ENCODE measurements around the gene LCN9. TPM values are rescaled to one million over a fixed set of nuclear protein-coding genes. Genes with fewer than 3 reads are reported as not detected.
"Not testable (repeated sequence)": the region's sequence is repeated elsewhere in the genome, so short reads cannot be mapped to it uniquely, and the experiment has no call there.

The LCN9 gene
- polyA plus RNA-seq, 12 donors: not detected

DNA sequence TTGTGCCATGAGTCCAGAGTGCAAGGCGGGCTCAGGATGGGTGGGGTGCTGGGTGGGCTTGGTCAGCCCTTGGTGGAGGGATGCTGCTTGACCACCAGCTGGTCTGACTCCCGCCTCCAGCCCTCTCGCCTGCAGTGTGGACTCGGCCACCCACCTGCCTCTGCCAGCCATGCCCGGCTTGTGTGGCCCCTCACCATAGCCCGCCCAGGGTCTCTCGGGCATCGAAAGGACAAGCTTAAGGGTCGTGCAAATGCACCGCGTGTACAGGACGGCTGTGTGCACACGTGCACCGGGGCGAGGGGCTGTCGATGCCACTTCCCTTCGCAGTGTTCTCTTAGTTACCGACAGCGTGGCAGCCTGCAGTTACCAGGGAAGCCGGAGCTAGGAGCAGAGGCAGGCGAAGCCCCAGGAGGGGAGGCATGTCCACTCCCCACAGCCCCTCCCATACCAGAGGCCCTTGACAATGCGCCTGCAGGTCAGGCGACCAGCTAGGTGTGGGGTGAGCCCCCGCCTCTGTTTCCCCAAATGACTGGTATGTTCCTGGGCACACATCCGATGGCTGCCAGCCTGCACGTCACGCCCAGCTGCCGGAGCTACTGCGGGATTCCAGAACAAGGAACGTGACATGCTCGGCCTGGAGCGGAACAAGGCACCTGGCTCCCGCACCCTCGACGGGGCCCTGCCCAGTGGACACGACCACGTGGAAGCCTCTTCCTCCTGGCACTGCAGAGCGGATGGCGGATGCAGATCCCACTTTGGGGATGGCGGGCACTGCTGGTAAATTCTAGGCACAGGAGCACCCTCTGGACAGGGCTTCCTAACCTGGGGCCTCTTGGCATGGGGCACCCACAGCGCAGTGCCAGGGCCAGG lies 7.8 kb downstream of the LCN9 start:
- DNase-seq: no peak

DNA sequence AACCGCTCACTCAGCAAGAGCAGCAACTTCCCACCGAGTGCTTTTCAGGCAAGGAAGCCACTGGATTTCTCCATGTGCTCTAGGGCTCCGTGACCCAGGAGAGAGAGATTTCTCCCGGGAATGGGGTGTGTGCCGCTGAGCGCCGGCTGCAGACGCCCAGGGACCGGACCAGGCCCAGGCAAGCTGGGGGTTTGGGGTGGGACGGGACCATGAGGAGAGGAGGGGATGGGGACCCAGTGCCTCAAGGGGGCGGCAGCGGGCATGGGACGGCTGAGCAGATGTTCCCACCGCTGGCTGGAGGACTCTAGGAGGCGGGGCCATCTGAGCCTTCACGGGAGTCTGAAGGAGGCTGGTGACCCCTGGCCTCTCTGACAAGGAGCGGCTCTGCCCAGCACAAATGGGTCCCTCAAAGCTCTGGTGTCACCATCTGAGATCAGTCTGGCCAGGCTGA lies 8.5 kb downstream of the LCN9 start:
- DNase-seq: no peak

DNA sequence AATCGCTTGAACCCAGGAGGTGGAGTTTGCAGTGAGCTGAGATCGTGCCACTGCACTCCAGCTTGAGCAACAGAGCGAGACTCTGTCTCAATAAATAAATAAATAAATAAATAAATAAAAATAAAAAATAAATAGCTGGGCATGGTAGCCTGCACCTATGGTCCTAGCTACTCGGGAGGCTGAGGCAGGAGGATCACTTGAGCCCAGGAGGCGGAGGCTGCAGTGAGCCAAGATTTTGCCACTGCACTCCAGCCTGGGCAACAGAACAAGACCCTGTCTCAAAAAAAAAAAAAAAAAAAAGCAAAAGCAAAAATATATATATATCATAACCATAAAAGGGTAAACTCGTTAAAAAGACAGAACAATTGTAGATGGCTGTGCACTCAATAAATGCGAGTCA lies 9.7 kb downstream of the LCN9 start:
- not testable (repeated sequence) for DNase-seq

DNA sequence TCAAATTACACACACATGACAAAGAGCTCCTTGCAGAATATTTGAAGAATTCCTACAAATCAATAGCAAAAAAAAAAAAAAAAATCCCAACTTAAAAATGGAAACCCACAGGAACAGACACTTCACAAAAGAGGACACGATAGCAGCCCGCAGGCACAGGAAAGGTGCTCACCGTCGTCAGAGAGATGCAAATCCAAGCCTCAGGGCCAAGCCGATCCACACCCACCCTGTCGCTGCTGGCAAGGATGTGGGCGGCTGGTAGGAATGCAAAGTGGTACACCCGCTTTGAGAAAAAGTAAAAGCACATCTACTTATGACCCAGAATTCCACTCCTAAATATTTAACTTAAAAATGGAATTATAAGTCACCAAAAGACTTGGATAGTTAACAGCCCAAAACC lies 10.8 kb downstream of the LCN9 start:
- no peak for DNase-seq

DNA sequence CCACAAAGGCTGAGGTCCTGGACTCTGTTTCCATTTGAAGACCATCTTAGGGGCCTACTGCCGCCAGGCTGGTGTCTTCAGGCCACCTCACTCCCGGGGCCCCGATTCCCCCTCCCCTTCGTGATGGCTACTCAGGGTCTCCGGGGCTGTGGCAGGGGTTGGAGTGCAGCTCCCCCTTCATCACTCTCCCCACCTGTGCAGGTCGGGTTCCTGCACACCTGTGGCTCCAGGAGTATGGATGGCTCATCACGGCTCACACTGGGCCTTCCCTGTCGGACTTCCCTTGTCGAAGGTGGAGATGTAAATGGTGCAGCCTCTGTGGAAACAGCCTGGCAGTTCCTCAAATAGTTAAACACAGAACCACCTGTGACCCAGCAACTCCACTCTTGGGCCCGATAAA lies 11.9 kb downstream of the LCN9 start:
- no peak for DNase-seq

DNA sequence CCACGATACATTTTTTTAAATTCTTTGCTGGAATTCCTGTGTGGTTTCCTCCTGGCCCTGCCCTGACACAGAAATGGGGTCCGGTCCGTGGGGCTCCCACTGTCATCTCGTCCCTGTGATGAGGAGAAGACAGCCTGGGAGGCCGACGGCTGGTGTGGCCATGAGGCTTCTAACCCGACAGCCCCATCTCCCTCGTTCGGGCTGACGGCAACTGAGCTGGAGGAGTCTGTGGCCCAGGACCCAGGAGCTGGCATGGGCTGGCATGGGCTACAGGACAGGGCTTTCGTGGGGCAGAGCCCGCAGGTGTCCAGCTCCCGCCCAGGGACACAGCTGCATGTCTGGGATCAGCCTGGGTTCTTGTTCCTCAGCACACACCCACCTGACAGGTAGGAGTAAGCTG lies 13.8 kb downstream of the LCN9 start:
- no peak for DNase-seq

DNA sequence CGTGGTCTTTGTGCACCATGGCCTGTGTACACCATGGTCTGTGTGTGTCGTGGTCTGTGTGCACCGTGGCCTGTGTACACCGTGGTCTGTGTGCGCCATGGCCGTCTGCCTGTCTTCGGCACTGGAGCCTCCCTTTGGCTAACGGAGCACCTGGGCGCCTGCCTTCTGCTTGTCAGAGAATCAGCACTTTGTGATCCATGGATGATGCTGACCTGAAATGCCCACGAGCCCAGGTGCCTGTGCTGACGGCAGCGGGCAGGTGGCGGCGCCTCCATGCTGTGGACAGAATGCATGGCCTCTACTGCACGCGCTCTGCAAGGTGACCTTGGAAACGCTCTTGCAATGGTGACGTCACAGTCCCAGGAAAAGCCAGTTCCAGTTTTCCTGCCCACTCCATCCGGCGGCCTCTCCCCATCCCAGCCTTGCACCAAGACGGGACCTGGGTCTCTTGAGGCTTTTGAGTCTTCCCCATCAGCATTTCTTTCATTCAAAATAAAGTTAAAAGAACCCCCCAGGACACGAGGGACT lies 14.6 kb downstream of the LCN9 start:
- DNase-seq: no peak

DNA sequence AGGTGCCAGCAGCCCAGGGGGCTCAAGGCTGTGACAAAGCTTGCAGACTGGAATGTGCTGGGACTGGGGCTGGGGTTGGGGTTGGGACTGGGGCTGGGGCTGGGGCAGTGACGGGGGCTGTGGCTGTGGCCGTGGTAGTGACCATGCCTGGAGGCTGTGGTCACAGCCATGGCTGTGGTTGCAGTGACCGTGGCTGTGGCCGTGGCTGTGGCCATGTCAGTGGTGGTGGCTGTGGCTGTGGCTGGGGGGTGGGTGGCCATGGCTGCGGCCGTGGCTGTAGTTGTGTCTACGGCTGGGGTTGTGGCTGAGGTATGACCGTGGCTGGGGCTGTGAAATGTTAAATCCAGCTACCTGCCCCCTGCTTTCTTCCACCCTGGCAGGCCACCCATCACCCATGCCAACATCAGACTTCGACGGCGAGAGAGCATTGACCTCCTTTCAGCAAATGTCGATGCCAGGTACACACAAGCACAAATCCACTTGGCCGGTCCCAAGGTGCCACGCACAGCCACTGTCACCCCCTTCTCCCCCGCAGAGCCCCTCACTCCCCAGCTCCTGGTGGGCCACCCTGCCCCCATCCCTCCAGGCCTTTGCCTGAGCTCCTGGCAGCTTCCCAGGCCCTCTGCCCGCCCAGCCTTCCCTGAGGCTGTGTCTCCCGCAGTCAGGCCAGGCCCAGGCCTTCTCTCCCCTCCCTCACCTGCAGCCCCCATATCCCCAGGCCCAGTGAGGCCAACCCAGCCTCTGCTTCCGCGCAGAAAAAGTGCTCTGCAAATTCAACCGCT lies 15.3 kb downstream of the LCN9 start:
- no peak for DNase-seq

DNA sequence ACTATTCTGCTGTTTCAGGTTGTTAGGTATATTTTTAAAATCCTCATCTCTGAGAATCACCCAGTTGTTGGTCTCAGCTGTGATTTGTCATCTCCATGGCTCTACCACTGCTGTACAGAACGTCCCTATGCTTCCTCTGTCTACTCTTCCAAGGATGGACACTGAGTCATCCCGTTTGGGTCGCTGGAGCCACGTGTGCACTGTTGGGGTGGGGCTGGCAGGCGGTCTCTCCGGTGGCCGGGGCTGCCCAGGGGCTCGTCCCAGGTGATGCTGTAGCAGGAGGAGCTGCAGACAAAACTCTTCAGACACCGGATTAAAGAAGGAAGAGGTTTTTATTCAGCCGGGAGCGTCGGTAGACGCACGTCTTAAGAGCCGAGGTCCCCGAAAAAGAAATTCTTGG lies 16.9 kb downstream of the LCN9 start:
- DNase-seq: no peak

DNA sequence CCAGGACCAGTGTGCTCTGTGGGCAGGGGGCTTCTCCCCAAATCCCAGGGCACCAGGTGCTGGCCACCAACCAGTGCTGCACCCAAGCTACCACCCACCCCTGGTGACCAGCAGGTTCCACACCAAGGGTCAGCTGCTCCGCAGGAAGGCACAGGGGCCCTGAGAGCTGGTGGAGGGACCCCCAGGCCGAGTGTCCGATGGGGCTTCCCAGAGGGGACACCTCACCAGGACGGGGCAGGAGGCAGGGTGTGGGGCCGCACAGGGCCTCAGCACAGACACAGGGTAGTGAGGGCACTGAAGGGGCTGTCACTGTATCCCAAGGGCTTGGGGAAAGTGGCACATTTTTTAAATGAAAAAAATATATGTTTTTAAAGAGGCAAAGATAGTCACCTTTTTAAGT lies 18.1 kb downstream of the LCN9 start:
- DNase-seq: no peak

DNA sequence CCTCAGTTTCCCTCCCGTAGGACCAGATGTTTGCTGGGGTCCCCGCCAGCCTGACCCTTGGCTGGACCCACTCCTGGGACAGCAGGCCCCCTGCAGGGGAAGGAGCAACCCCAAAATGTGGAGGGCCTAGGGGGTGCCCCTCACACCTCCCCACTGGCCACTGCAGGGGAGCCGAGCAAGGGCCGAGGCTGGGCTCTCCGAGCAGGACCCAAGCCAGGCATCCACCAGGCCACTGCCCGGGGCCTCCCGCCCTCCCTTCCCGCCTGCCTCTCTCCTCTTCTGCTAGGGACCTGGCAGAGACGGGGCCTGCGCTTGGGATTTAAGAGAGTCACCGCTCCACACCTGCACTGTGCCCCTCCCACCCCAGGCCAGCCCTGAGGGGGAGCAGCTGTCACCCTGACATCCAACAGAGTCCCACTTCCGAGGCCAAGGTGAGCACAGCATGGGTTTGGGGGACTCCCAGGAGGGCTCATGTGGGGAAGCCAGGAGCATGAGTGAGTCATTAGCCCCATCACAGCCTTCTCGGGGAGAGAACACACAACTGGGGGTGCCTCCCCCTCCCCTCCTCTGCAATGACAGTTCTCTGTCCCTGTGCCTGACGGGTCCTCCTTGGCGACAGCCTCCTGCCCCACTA lies 20.4 kb downstream of the LCN9 start:
- DNase-seq: no peak

DNA sequence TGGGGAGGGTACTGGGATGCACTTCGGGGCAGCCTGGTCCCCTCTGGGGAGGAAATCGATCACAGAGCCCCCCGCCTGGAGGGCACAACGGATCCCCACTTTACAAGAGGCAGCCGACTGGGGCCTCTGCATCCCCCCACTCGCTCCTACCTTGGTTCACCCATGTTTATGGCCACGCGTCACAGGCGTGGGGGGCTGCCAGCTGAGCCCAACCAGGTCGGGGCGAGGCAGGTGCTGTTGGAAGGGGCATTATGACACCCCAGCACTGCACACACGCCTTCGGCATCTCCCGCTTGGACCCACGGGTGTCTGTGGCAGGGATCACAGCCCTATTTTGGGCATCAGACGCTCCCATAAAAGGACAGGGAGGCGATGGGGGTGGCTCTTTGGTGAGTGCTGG lies 21.6 kb downstream of the LCN9 start:
- DNase-seq: no peak

DNA sequence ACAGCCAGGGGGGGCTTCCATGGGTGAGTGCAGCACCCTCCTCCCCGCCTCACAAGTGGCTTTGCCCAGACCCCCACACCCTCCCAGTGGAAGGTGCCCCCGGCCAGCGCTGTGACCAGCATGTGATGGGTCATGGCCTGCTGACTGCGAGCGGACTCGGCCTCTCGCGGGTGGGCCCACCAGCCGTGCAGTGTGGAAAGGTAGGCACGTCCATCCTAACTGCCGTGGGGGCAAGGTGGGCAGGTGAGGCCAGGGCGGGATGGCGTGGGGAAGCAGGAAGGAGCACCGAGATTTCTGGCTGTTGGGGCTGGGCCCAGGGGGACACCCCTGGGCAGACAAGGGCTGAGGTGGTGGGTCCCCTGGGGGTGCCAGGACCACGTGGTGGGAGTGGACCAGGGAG lies 24.1 kb downstream of the LCN9 start:
- no peak for DNase-seq

DNA sequence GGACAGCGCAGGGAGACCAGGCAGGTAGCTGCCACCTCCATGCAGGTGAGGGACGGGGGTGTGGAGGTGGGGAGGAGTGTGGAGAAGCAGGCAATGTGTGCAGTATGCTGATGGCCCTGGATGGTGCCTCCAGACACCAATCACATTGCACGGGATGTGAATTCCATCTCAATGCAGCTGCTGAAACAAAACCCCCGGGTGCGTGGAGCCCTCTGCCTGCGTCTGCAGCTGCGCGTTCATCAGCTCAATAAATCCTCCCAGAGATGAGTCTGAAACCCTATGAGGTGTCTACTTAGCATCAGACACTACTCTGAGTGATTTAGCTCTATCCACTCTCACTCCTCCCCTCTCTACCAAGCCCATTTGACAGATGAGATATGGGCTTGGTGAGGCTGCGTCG lies 25.9 kb downstream of the LCN9 start:
- DNase-seq: no peak

DNA sequence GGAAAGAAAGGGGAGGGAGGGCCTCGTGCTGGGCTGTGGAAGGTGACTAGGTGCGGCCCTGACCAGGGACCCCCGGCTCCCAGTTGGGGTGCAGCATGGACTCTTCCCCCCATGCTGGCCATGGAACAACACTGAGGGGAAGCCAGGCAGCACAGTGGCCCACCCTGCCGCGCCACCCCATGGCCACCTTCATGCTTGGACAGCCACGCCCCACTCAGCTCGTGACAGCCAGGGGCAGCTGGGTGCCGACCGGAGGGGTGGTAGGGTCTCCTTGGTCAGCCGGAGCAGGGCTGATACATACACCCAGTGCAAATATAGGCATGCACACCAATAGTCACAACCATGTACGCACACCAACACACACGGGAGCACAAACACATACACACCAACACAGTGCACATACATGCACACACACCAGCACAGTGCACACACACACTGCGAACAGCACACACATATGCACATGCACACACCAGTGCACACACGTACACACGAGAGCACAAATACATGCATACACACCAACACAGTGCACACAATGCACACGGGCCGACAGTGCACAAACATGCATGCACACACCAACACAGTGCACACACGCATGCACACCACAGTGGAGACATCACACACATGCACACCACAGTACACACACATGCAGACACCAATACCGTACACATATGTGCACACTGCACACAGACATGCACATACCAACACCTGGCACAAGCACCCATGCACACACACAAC lies 27.9 kb downstream of the LCN9 start:
- no peak for DNase-seq

DNA sequence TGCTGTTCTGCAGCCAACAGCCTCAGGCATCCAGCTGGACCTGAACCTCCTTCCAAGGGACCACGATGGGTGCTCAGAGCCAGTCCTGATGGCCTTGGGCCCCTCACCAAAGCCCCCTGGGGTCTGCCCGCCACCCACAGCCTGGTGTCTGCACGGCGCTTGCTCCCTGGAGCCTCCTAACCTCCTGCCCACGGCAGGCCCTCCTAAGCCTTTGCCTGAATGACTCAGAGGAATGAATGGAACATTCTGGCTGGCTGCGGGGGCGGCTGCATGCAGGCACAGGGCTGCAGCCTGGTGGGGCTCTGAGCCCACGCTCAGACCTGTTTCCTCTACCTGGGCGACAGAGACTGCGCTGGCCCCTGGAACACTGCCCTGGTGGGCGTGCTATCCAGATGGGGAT lies 29.3 kb downstream of the LCN9 start:
- no peak for DNase-seq

DNA sequence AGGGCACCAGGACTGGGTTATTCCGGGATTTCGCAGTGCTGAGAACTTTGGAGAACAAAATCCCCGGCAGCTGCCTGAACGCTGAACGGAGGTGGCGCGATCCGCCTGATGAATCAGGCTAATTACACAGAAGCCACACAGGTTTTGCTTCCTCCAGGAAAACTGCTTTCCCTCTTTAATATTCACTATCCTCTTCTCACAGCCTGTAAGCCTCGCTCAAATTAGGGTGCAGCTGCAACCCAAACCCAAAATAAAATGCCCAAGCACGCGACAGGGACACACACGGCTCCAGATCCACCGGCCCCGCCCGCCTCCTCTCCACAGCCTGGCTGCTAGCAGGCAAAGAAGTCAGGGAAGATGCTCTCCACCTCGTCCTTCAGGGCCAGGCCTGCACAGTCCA lies 30.2 kb downstream of the LCN9 start:
- no peak for DNase-seq

DNA sequence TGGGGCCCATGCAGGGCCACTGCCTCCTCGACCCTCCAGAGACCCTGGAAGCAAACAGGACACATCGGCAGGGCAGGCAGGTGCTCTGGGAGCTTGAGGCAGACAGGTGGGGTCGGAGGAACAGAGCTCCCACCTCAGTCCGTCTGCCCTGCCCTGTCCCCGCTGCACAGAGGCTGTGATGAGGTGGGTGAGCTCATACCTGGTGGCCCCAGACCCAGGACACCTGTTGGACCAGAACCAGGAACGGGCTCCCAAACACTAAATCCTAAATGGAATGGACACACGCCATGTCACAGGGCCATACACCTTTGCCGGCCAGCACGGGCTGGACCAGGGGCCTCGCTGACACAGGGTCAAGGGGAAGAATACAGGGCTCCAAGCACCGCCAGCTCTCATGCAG lies 30.7 kb downstream of the LCN9 start:
- no peak for DNase-seq

DNA sequence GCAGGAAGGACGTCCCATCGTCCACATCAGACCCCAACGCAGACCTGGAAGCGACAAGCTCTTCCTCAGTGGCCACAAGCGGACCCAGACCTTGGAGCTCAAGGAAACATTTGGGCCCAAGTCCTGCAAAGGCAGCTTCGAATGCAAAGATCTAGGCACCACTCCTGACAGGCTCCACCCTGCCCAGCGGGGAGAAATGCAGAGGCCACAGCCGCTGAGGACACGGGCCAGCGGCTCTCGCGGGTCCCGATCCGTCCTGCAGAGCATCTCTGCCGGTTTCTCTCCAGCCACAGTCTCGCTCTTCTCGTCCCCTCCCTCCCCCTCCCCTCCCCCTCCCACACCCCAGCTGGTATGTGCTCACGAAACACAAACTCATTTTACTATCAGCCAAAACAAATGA lies 31.3 kb downstream of the LCN9 start:
- DNase-seq: no peak

DNA sequence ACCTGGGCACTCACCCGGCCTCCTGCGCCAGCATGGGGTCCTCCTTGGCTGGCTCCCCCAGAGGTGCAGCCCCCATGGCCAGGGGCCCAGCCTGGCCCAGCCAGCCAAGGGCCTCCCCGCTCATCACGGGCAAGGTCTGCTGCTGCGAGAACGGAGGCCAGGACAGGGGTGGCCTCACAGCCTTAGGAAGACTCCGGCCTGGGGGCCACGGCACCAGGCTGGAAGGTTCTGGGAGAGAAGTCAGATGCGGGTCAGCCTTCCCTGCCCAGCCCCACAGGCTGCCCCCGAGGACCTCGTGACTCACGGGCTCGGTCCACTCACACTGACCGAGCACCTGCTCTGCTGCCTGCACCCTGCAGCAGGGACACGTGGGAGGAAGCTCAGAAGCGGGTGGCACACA lies 31.9 kb downstream of the LCN9 start:
- DNase-seq: no peak

DNA sequence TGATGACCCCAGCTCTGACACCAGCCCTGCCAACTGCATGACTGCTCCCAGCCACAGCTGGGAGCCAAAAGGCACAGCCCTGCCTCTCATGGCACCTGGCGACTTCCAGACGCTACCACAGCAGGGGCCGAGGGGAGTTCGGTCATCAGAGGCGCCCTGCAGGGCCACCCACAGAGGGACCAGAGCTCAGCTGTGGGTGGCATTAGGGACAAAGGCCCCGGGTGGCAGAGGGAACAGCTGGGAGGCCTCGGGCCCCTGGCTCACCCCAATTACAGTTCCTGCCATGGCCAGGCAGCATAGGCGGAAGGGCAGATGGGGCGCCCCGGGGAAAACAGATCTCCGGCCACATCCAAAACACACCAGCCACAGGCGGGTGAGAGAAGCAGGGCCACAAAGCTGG lies 32.5 kb downstream of the LCN9 start:
- DNase-seq: no peak

DNA sequence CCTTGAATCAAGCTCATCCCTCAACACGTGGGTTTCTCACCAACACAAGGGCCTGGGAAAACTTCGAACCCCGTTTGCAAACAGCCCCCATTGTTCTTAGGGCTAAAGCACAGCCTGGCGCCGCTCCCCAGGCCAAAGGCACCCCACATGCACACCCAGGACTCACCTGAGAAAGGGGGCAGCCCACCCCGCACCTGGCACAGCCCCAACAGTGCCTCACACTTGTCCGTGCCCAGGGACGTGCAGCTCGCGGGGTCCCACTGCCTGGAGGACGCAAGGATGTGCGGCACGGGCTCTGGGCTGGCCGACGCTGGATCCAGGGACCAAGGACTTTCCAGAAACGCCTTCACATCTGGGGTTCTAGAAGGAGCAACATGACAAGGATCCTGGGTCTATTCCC lies 33.3 kb downstream of the LCN9 start:
- no peak for DNase-seq

All from muscle of arm (tissue), 12 donors.